HepG2 (cell line): Measurements from ENCODE around the gene TNFSF12. TPM values are rescaled to one million over a fixed set of nuclear protein-coding genes. Genes with fewer than 3 reads are reported as not detected.

Experiments used
- CBX2 ChIP-seq, 2 experiments: fragments of 200-600 bp in 1 of 2; sonication (generic); formaldehyde crosslinking in 1 of 2; IDR thresholded peaks; 2 replicates each; pipeline versions ENCODE4 v1.7.0 to v1.8.1; 2018 to 2022; ENCODE audit warnings: low read depth in 2 of 2, low read length in 1 of 2, mild to moderate bottlenecking in 1 of 2, missing genetic modification reagents in 1 of 2
- CREB1 ChIP-seq, 2 experiments: fragments of 450-650 bp in 1 of 2; IDR thresholded peaks; 2 replicates each; pipeline ENCODE4 v1.6.1; 2016 to 2017; ENCODE audit warnings: control low read depth in 1 of 2, mild to moderate bottlenecking in 1 of 2, missing compliant biosample characterization in 1 of 2, missing genetic modification characterization in 1 of 2
- EHMT2 ChIP-seq: fragments of 200-600 bp; sonication (generic); IDR thresholded peaks from 2 replicates; pipeline ENCODE4 v1.7.0; 2017; ENCODE audit warnings: antibody characterized with exemption, low read depth, low read length, borderline replicate concordance
- FOXP1 ChIP-seq, 2 experiments: fragments of 450-650 bp in 1 of 2; IDR thresholded peaks; 2 replicates each; pipeline ENCODE4 v1.6.1; 2017 to 2018; ENCODE audit warnings: antibody characterized with exemption in 1 of 2
- KLF12 ChIP-seq: sonication (generic); formaldehyde crosslinking; IDR thresholded peaks from 2 replicates; pipeline ENCODE4 v1.4.0; 2020; ENCODE audit warnings: missing genetic modification reagents, borderline replicate concordance
- POLR2AphosphoS2 ChIP-seq: IDR thresholded peaks from 2 replicates; pipeline ENCODE4 v1.6.1; 2011; ENCODE audit warnings: low read depth, low read length, improper control_type of control experiment
- SMAD1 ChIP-seq: sonication (generic); formaldehyde crosslinking; IDR thresholded peaks from 2 replicates; pipeline ENCODE4 v1.4.0; 2020; ENCODE audit warnings: missing genetic modification reagents, low read depth, mild to moderate bottlenecking, borderline replicate concordance
- TOE1 ChIP-seq: sonication (generic); formaldehyde crosslinking; IDR thresholded peaks from 2 replicates; pipeline ENCODE4 v1.4.0; 2020; ENCODE audit warnings: mild to moderate bottlenecking, missing genetic modification reagents
- U2AF1 ChIP-seq: fragments of 200-400 bp; formaldehyde crosslinking; optimal IDR thresholded peaks from 2 replicates; pipeline ENCODE3; 2017; ENCODE audit warnings: mild to moderate bottlenecking, low read depth, low read length
- ZBED4 ChIP-seq: sonication (generic); formaldehyde crosslinking; IDR thresholded peaks from 2 replicates; pipeline ENCODE4 v1.4.0; 2020; ENCODE audit warnings: missing genetic modification reagents, borderline replicate concordance
- ZBTB37 ChIP-seq: sonication (generic); formaldehyde crosslinking; IDR thresholded peaks from 2 replicates; pipeline ENCODE4 v1.4.0; 2020; ENCODE audit warnings: mild to moderate bottlenecking, missing genetic modification reagents
- ZNF713 ChIP-seq: sonication (generic); formaldehyde crosslinking; IDR thresholded peaks from 2 replicates; pipeline ENCODE4 v1.4.0; 2020; ENCODE audit warnings: mild to moderate bottlenecking, missing genetic modification reagents
- ZNF766 ChIP-seq: sonication (generic); formaldehyde crosslinking; IDR thresholded peaks from 2 replicates; pipeline ENCODE4 v1.5.0; 2020; ENCODE audit warnings: missing genetic modification reagents, borderline replicate concordance
- polyA plus RNA-seq, 8 experiments: library from polyadenylated mRNA; depleted of rRNA in 3 of 8; stranded (reverse) in 7 of 8; unstranded in 1 of 8; fragments of >200 nt; fragmentation: Illumina TruSeq in 4 of 8; extraction: Trizol in 4 of 8; gene quantifications; 2 replicates each; pipeline versions ENCODE4 v1.2.1 to v1.2.3, GENCODE V29; 2011 to 2016; ENCODE audit warnings: low read depth in 4 of 8, missing spikeins in 1 of 8, mixed read lengths in 1 of 8; ENCODE audit not compliant: insufficient read depth in 1 of 8
- total RNA-seq, 5 experiments: library from RNA; depleted of rRNA; stranded (reverse); fragments of >200 nt; fragmentation: Illumina TruSeq; extraction: Trizol; gene quantifications; 2 replicates each; pipeline ENCODE4 v1.2.3, GENCODE V29; 2016; ENCODE audit warnings: low read depth in 1 of 5

Gene TNFSF12
- total and polyA plus RNA-seq, 2 of the 13 experiments (the other 11 are each of a cell fraction or from before 2014, with no cell fraction given) = 0.93 to 7.2 TPM

- no peak for TF ChIP-seq ZBED4 (CRISPR knock-in tag)
- no peak for TF ChIP-seq CREB1 (IDR thresholded peaks at IDR 0.05)
- no peak for TF ChIP-seq CREB1 (CRISPR knock-in tag; IDR thresholded peaks at IDR 0.05)
- TF ChIP-seq ZBTB37 (CRISPR knock-in tag) = no peak
- no peak for TF ChIP-seq ZNF713
- no peak for TF ChIP-seq TOE1 (CRISPR knock-in tag)
- no peak for TF ChIP-seq ZNF766 (CRISPR knock-in tag)
- no peak for TF ChIP-seq POLR2AphosphoS2
- no peak for TF ChIP-seq EHMT2
- no peak for TF ChIP-seq CBX2 (IDR thresholded peaks at IDR 0.05; ENCODE audit: low read depth, low read length)
- no peak for TF ChIP-seq CBX2 (CRISPR knock-in tag; IDR thresholded peaks at IDR 0.05; ENCODE audit: low read depth)
- no peak for TF ChIP-seq FOXP1 (IDR thresholded peaks at IDR 0.05)
- TF ChIP-seq FOXP1 (CRISPR knock-in tag; IDR thresholded peaks at IDR 0.05) = peak; percentile 63
- TF ChIP-seq SMAD1 = no peak
- no peak for TF ChIP-seq U2AF1
- TF ChIP-seq KLF12 (CRISPR knock-in tag) = no peak
- TF ChIP-seq, all 625 proteins: peak for 4
Observed at GRCh38 chr17:7541074-7541621, 7.7 kb upstream of the TNFSF12 start (continued).
